NCI-H1694 treated with DMSO at 0.1 percent for 48 hours (cell line): ENCODE measurements around the gene RFX8.

ENCODE experiments used
- DNase-seq: peaks from one replicate; lab custom pipeline; 2025; lab: John Stamatoyannopoulos, UW

Gene RFX8

DNA sequence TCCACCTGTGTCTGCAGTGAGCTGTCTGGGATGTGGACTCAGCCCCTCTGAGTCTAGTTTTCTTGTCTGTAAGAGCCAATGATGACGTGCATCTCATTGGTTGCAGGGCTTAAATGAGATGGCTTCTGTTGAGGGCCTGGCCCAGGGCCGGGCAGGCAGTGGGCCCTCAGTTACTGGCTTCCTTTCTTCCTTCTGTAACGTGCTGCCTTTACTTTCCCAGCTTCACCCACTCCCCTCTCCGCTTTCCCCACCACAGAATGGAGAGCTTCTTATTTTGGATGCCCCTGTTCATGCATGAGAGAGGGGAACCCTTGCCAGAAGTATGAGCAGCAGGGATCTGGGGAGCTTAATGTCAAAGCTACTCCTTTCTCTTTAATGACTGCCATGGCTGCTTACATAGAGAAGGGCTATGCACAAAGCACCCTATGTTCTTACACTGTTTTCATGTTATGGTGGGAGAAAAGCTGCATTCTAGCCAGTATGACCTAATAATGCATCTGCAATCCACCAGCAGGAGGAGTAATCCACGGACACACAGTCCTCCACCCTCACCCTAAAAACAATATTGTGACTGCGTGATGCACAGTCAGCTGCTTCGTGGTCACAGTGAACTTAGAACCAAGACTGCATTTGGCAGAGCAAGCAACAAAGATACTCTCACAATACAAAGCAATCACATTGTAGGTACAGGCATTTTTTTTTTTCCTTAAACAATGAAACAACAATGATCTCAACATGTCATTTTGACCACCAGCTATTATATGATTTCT, 124.8 kb downstream of the RFX8 start:
- DNase-seq = no peak

DNA sequence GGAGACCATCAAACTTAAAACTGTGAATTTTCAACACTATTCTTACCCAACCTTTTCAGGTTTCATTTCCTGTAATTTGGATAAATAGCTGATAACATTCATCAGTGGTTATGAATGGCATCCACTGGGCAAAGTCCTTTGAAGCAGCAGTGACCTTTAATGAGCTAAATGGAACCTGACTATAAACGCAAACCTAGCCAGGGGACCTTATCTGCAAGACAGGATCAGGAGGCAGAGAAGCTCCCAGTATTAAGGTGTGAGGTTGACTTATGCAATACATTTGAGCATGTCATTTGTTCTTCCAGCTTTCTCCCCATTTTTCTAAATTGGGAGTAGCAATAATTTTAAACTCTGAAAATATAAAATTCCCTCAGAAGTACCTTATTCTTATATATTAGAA, 126.0 kb downstream of the RFX8 start:
- no peak for DNase-seq
